Transverse colon (tissue), 4 donors: ENCODE data around the gene TOR1A.

Source experiments
- EP300 ChIP-seq: sonication (generic); formaldehyde crosslinking; IDR thresholded peaks from one replicate; pipeline ENCODE4 v1.6.1; 2017; ENCODE audit warnings: antibody characterized with exemption, low read depth
- POLR2A ChIP-seq: fragments of 450-650 bp; IDR thresholded peaks from one replicate; pipeline ENCODE4 v1.6.1; 2016; ENCODE audit warnings: antibody characterized with exemption, mild to moderate bottlenecking, moderate library complexity
- POLR2AphosphoS5 ChIP-seq, 3 donors: sonication (generic); formaldehyde crosslinking; IDR thresholded peaks; one replicate each; pipeline ENCODE4 v1.6.1; 2016; ENCODE audit warnings: antibody characterized with exemption in 3 of 3
- TF ChIP-seq, protein P1 (sequence below), 5 experiments: fragments of 200-600 bp in 3 of 5; fragments of 450-650 bp in 2 of 5; sonication (generic) in 3 of 5; IDR thresholded peaks; 1 replicate in 2 of 5; 2 replicates in 3 of 5; pipeline ENCODE4 v1.5.1; 2016 to 2017; ENCODE audit warnings: antibody characterized with exemption in 5 of 5, inconsistent platforms in 3 of 5, mild to moderate bottlenecking in 2 of 5, moderate library complexity in 1 of 5

DNA sequence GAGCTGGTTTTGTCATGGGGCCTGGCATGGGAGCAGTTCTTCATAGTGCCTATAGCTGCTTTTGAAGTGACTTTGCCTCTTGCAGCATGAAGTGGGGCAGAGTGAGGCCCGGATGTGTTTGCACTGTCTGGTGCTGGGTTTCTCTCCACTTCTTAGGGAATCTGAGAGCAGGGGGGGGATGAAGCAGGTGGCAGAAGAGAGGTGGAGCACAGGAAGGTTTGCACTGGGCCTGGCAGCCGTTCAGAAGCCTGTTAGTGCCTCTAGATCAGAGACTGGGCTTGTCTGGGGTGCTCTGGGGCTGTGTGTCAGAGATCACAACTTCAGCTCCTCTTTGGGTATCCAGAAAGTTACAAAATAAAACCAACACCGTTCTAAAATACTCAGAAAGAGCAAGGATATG, 29.7 kb upstream of the TOR1A start:
- TF ChIP-seq, protein P1, sequence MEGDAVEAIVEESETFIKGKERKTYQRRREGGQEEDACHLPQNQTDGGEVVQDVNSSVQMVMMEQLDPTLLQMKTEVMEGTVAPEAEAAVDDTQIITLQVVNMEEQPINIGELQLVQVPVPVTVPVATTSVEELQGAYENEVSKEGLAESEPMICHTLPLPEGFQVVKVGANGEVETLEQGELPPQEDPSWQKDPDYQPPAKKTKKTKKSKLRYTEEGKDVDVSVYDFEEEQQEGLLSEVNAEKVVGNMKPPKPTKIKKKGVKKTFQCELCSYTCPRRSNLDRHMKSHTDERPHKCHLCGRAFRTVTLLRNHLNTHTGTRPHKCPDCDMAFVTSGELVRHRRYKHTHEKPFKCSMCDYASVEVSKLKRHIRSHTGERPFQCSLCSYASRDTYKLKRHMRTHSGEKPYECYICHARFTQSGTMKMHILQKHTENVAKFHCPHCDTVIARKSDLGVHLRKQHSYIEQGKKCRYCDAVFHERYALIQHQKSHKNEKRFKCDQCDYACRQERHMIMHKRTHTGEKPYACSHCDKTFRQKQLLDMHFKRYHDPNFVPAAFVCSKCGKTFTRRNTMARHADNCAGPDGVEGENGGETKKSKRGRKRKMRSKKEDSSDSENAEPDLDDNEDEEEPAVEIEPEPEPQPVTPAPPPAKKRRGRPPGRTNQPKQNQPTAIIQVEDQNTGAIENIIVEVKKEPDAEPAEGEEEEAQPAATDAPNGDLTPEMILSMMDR (IDR thresholded peaks at IDR 0.05) = no peak
- TF ChIP-seq POLR2AphosphoS5 (IDR thresholded peaks at IDR 0.05) (no peak), POLR2A (no peak), EP300 (no peak)
